ENCODE results near the gene MAP7D1.
A peak's percentile ranks its signal among the peaks of the same experiment; 100 is the strongest.
"Not testable (repeated sequence)": the region's sequence is repeated elsewhere in the genome, so short reads cannot be mapped to it uniquely, and the experiment has no call there.

Gene MAP7D1

DNA sequence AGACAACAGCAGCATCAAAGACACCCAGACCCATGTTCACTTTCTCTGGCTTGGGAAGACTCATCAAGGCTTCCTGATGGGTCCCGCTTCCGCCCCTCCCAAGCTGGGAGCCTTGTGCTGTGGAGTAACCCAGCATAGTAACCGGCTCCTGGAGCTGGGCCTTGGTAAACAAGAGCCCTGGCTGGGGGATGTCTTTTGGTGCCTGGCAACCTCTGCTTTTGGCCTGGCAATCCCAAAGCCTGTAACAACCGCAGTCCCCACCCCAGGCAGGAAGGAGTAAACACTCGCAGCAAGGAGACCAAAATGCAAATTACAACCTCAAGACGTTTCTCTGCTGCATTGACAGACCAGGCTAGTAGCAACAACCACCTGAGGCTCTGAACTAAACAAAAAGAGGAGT, 51.4 kb downstream of the MAP7D1 start:
- DNase-seq = peak; percentile 65

DNA sequence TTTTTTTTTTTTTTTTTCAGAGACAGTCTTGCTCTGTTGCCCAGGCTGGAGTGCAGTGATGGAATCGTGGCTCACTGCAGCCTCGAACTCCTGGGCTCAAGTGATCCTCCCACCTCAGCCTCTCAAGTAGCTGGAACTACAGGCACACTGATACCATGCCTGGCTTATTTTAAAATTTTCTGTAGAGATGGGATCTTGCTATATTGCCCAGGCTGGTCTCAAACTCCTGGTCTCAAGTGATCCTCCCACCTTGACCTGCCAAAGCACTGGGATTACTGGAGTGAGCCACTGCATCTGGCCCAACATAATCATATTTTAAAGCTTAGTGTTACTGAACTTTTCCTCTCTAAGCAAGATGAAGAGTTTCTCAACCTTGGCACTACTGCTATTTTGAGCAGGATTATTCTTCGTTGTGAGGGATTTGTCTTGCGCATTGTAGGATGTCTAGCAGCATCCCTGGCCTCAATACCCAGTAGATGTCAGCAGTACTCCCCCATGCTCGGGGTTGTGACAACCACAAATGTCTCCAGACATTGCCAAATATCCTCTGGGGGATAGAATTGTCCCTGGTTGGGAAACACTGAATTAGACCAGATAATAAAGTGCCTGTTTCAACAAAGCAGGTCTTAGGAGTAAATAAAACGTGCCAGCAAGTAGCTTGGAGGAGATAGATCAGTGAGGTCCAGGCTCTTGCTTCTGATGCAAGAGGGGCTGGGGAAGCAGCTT, 53.2 kb downstream of the MAP7D1 start:
- DNase-seq = no peak

DNA sequence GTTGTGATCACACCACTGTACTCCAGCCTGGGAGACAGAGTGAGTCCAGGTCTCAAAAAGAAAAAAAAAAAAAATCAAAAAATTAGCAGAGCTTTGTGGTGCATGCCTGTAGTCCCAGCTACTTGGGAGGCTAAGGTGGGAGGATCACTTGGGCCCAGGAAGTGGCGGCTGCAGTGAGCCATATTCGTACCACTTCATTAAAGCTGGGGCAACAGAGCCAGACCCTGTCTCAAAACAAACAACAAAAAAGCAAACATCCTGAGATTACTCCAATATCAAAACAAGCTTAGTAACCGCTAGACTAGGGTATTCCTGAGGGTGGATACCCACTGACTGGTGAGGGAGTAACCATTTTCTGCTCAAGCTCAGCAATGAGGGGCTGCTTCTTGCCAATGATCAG, 55.3 kb downstream of the MAP7D1 start:
- no peak for DNase-seq

DNA sequence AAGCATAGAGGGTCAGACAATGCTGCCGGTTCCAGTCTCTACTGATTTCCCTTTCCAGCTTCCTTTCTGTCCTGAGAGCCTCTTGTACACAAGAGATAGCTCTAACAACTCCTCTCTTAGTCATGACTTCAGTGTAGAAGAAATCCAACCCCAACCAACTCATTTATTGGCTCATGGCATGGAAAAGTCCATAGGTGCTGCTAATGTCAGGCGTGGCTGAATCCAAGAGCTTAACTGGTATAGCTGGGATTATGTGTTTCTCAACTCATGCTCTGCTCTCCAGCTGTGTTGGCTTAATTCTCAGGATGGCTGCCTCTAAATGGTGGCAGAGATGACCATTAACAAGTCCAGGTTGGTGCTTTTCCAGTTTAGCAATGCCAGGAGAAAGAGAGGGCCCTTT, 55.9 kb downstream of the MAP7D1 start:
- DNase-seq = no peak

DNA sequence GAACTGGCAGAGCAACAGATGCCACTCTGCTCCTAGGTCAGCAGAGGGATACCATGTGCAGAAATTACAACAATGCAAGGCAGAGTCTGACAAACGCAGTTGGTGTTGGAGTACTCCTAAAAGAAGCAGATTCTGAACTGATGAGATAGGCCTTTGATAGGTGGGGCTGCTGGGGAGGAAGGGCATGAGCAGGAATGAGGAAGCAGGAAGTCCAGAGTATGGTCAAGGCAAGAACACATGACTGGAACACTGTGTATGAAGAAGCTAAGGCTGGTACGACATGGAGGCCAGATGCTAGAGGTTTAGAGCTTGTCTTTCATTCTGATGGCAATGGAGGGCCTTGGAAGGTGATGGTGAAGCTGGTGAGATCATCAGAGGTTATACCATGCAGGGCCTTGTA, 56.8 kb downstream of the MAP7D1 start:
- DNase-seq = no peak

DNA sequence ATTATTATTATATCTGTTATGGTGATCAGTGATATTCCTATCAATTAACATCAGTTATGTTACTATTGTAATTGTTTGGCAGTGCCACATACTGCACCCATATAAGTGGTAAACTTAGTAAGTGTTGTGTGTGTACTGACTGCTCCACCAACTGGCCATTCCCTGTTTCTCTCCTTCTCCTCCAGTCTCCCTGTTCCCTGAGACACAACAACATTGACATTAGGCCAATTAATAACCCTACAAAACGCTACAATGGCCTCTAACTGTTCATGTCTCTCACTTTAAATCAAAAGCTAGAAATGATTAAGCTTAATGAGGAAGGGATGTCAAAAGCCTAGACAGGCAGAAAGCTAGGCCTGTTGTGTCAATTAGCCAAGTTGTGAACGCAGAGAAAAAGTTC, 61.7 kb downstream of the MAP7D1 start:
- no peak for DNase-seq

DNA sequence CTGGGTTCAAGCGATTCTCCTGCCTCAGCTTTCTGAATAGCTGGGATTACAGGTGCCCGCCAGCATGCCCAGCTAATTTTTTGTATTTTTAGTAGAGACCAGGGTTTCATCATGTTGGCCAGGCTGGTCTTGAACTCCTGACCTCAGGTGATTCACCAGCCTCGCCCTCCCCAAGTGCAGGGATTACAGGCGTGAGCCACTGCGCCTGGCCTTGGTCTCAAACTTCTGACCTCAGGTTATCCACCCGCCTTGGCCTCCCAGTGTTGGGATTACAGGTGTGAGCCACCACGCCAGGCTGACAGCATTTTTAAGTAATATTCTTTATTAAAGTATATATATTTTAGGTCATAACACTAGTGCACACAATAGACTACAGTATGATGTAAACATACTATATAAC, 65.9 kb downstream of the MAP7D1 start:
- DNase-seq = not testable (repeated sequence)

DNA sequence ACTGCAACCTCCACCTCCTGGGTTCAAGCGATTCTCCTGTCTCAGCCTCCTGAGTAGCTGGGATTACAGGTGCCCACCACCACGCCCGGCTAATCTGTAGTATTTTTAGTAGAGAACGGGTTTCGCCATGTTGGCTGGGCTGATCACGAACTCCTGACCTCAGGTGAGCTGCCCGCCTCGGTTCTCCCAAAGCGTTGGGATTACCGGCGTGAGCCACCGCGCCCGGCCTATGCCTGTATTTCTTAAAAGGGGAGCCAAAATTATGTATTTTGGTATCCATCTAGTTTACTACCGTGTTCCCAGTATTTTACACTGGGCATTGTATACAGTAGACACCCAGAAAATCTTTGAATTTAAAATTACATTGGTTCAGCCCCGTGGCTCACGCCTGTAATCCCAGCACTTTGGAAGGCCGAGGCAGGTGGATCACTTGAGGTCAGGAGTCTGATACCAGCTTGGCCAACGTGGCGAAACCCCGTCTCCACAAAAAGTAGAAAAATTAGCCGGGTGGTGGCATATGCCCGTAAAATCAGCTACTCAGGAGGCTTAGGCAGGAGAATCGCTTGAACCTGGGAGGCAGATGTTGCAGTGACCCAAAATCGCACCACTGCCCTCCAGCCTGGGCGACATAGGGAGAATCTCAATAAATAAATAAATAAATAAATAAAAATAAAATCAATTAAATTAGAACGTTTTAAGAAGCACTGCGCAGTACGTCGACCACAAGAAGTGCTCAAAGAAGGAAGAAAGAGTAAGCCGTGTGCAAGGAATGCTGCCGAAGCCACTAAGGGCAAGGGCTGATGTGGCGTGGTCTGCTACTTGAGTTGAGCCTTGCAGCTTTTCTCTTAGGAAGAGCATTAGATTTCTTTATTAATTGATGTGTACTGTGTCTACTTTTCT, 66.8 kb downstream of the MAP7D1 start:
- no peak for DNase-seq

DNA sequence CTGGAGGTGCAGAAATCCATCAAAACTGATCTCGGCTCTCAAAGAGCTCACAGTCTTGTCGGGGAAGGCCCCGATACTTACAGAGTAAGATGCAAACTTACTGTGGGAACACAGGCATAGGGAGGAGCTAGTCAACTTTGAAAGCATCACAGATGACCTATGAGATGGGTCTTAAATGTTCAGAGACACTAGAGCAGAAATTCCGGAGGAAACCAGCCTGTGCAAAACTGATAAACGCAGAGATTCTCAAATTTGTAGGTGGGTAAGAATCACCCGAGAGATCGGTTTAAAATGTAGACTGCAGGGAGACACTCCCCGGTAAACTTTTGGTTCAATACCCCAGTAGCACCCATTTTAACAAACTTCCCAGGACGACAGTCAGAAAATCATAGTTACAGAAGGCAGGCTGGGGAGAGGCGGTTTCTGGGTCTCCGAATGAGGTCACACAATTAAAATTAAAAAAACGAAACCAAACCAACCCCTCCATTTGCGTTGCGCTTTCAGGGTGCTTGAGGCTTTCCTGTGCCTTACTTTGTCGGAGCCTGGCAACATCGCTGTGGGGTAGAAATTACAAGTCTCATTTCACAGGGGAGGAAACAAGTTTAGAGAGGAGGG, 67.5 kb downstream of the MAP7D1 start:
- no peak for DNase-seq

DNA sequence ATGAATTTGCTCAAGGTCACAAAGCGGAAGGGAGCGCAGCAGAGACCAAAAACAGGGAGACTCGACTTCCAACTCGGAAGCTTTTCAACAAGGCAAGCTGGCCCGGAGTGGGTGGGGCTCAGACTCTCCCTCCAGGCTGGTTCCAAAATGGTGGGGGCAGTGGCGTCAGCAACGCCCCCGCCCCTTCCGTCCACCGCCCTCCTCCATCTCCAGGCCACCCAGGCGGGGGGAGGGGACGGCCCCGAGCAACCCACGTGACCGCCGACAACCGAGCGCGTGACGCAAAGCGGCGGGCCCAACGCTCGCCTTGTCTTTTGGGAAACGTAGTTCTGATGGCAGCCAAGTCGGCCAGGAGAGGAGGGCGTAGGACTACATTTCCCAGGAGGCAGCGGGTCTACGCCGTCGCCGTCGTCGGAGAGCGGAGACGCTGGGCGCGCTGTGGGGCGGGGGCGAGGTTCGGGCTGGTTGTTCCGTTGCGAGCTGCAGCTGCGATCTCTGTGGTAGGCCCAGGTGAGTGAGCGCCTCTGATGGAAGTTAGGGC, 68.1 kb downstream of the MAP7D1 start, which contains the start of gene THRAP3:
TSS of gene THRAP3 (plus strand) at position 448 of the 541 bp plus-strand sequence. CDS start 58,121 bp downstream, outside the sequence.
- DNase-seq = peak; percentile 99

DNA sequence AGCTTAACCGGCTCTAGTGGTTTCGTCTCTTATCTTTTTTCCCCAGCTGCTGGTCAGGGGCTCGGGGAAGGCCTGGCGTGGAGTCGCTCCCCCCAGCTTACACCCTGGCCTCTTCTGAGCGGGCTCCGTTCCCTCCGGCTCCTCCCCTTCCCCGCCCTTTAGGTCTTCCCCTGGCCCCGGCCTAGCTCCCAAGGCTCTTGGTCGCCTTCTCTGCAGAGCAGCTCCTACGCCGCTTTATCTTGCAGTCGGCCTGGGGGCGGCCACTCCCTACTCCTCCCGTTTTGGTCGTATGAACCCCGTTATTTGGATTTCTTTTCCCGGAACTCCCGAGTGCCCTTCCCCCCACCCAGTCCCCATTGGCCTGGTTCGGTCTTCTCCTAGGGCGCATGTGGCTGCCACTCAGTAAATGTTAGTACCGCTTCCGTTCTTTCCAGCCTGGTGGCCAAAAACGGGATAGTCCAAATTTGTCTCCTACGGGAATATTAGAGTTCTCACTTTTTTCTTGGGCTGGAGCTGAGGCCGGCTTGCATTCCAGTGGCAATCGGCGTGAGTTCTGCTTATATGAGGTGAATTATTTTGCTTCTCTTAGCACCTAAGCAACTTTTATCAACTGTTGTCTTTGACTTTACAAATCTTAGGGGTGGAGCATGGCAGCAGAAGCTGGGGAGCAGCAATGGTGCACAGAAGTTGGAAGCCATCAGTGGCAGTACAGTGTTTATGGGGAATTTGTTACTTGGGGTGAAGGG, 68.8 kb downstream of the MAP7D1 start:
- peak; percentile 80 for DNase-seq

DNA sequence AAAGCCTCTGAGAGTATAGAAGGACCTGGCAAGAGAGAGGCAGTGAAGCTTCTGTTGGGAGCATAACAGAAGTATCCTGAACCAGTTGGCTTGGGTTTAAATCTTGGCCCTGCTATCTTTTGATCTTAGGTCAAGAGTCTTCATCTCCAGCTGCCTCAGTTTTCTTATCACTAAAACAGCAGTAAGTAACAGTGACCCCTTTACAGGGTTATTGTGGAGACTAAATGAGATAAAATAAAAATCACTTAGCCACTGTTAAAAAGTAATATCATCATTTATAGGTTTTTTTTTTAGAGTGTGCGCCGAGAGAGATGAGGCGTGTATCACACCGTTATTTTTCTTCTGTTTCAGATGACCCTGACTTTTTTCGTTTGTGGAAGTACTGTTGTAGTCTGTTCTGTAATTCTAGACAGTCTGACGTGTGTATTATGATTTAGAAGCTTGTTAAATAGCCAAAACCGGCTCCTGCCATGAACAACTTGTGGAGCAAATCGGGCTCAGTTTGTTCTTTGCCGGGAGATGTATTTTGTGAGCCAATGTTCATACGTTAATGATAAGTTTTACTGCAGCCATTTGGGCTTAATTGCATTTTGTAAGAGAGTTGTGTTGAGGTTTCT, 69.4 kb downstream of the MAP7D1 start:
- DNase-seq = no peak

DNA sequence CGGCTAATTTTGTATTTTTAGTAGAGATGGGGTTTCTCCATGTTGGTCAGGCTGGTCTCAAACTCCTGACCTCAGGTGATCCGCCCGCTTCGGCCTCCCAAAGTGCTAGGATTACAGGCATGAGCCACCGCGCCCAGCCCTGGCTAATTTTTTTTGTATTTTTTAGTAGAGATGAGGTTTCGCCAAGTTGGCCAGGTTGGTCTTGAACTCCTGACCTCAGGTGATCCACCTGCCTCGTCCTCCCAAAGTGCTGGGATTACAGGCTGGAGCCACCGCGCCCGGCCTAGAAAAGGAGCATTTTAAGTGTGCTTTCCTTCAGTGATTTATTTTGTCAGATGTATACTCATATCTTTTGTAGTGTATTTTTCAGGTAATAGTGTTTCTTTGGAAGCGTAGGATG, 74.3 kb downstream of the MAP7D1 start:
- not testable (repeated sequence) for DNase-seq
